HCT116 (cell line): ENCODE measurements around the gene CFAP74. TPM values are rescaled to one million over a fixed set of nuclear protein-coding genes. Genes with fewer than 3 reads are reported as not detected.

Source experiments
- ATAC-seq: fragments of 200-7000 bp; cut with Tn5 transposase; 2 replicates; pipeline ENCODE4 v1.9.1; 2020; ENCODE audit warnings: mild to moderate bottlenecking, moderate library complexity
- BruUV-seq: library from RNA; stranded (reverse); fragments of 400-500 nt; replicated peaks from 2 replicates; lab custom pipeline; 2021; lab: Mats Ljungman, UMichigan
- CTCF ChIA-PET: fragments of 300-600 bp; sonication (Branson Sonifier 250); formaldehyde crosslinking; loops from one replicate; lab custom pipeline; 2021; ENCODE audit warnings: antibody characterized with exemption; lab: Charles Lee
- POLR2A ChIA-PET: fragments of 300-600, 350-600 bp; sonication (Branson Sonifier 250); formaldehyde crosslinking; loops from one replicate; lab custom pipeline; 2021; ENCODE audit warnings: antibody characterized with exemption; lab: Charles Lee
- RAD21 ChIA-PET, 2 experiments: fragments of 300-600 bp; sonication (Branson Sonifier 250); formaldehyde crosslinking; loops; one replicate each; lab custom pipeline; 2023; ENCODE audit warnings: low total read pairs in 2 of 2; ENCODE audit not compliant: uncharacterized antibody in 2 of 2, unreplicated experiment in 2 of 2, low non-redundant PET in 1 of 2; lab: Charles Lee
- DNase-seq: peaks from one replicate; pipeline ENCODE4 v3.0.0-alpha.2; 2010; ENCODE audit warnings: low read depth, low spot score
- H2AFZ ChIP-seq: fragments of 200-600 bp; shearing (Covaris generic), sonication (generic); 2 replicates; pipeline ENCODE4 v1.6.1; 2017; ENCODE audit warnings: low read depth, mixed run types, mixed read lengths, antibody characterized with exemption, low read length; ENCODE audit not compliant: poor library complexity, severe bottlenecking
- H3K27ac ChIP-seq: 2 replicates; pipeline ENCODE4 v1.5.1; 2012; ENCODE audit warnings: low read depth, low read length
- H3K27me3 ChIP-seq: fragments of 200-600 bp; sonication (generic); 2 replicates; pipeline ENCODE4 v1.6.1; 2016; ENCODE audit warnings: mixed run types, low read length, mixed read lengths; ENCODE audit not compliant: insufficient read depth
- H3K36me3 ChIP-seq, 2 experiments: fragments of 200-500 bp in 1 of 2; fragments of 200-600 bp in 1 of 2; sonication (Bioruptor generic) in 1 of 2; sonication (generic) in 1 of 2; 2 replicates each; pipeline versions ENCODE4 v1.5.1 to v1.6.1; 2014 to 2016; ENCODE audit warnings: low read length in 2 of 2, inconsistent platforms in 1 of 2, mixed read lengths in 1 of 2, mixed run types in 1 of 2; ENCODE audit not compliant: insufficient read depth in 2 of 2, control insufficient read depth in 1 of 2
- H3K4me1 ChIP-seq, 2 experiments: fragments of 200-600 bp in 1 of 2; sonication (generic) in 1 of 2; 2 replicates each; pipeline versions ENCODE4 v1.5.1 to v1.6.1; 2012 to 2017; ENCODE audit warnings: low read length in 2 of 2, inconsistent platforms in 1 of 2, mild to moderate bottlenecking in 1 of 2, mixed read lengths in 1 of 2, mixed run types in 1 of 2, moderate library complexity in 1 of 2; ENCODE audit not compliant: insufficient read depth in 2 of 2, control insufficient read depth in 1 of 2
- H3K4me2 ChIP-seq: fragments of 200-600 bp; sonication (generic); 2 replicates; pipeline ENCODE4 v1.6.1; 2017; ENCODE audit warnings: mixed run types, low read length, mixed read lengths
- H3K4me3 ChIP-seq, 2 experiments: fragments of 200-600 bp in 1 of 2; sonication (generic) in 1 of 2; replicated peaks in 1 of 2; 2 replicates each; pipeline ENCODE4 v1.5.1; 2011 to 2016; ENCODE audit warnings: low read length in 2 of 2, control low read depth in 1 of 2, low read depth in 1 of 2, mild to moderate bottlenecking in 1 of 2, mixed read lengths in 1 of 2, mixed run types in 1 of 2
- H3K79me2 ChIP-seq: fragments of 200-600 bp; sonication (generic); 2 replicates; pipeline ENCODE4 v1.6.1; 2017; ENCODE audit warnings: mild to moderate bottlenecking, mixed run types, low read length, moderate library complexity, mixed read lengths; ENCODE audit not compliant: insufficient read depth
- H3K9ac ChIP-seq: fragments of 200-600 bp; sonication (generic); 2 replicates; pipeline ENCODE4 v1.6.1; 2016; ENCODE audit warnings: low read length, mixed read lengths
- H3K9me2 ChIP-seq: fragments of 200-600 bp; sonication (generic), shearing (Covaris generic); 2 replicates; pipeline ENCODE4 v1.6.1; 2017; ENCODE audit warnings: mixed run types, mild to moderate bottlenecking, moderate library complexity; ENCODE audit not compliant: insufficient read depth
- H3K9me3 ChIP-seq, 2 experiments: fragments of 200-500 bp in 1 of 2; fragments of 200-600 bp in 1 of 2; sonication (Bioruptor generic) in 1 of 2; sonication (generic) in 1 of 2; 2 replicates each; pipeline ENCODE4 v1.6.1; 2014 to 2017; ENCODE audit warnings: low read length in 2 of 2, mixed read lengths in 2 of 2, inconsistent platforms in 1 of 2, low read depth in 1 of 2, mild to moderate bottlenecking in 1 of 2, mixed run types in 1 of 2, moderate library complexity in 1 of 2; ENCODE audit not compliant: control insufficient read depth in 1 of 2, insufficient read depth in 1 of 2
- H4K20me1 ChIP-seq: fragments of 200-600 bp; sonication (generic), shearing (Covaris generic); 2 replicates; pipeline ENCODE4 v1.6.1; 2017; ENCODE audit warnings: mixed run types, mild to moderate bottlenecking, moderate library complexity; ENCODE audit not compliant: insufficient read depth
- CBX3 ChIP-seq: IDR thresholded peaks from 2 replicates; pipeline ENCODE4 v1.6.1; 2012; ENCODE audit warnings: low read depth
- CTCF ChIP-seq, 3 experiments: fragments of 200-600 bp in 1 of 3; sonication (generic) in 1 of 3; IDR thresholded peaks in 2 of 3; conservative IDR thresholded peaks in 1 of 3; 2 replicates each; pipeline ENCODE4 v1.5.1; 2012 to 2017; ENCODE audit warnings: low read depth in 2 of 3, low read length in 2 of 3, antibody characterized with exemption in 1 of 3, borderline replicate concordance in 1 of 3, control low read depth in 1 of 3, mild to moderate bottlenecking in 1 of 3, mixed read lengths in 1 of 3, mixed run types in 1 of 3, moderate library complexity in 1 of 3; ENCODE audit not compliant: insufficient read depth in 1 of 3
- EGR1 ChIP-seq: IDR thresholded peaks from 2 replicates; pipeline ENCODE4 v1.6.1; 2012; ENCODE audit warnings: low read depth
- FOSL1 ChIP-seq: IDR thresholded peaks from 2 replicates; pipeline ENCODE4 v1.6.1; 2012; ENCODE audit warnings: low read depth
- POLR2A ChIP-seq: IDR thresholded peaks from 2 replicates; pipeline ENCODE4 v1.7.0; 2011; ENCODE audit warnings: borderline replicate concordance; ENCODE audit not compliant: insufficient read depth, insufficient read length; ENCODE audit errors: extremely low read depth
- intact Hi-C: fragments of 100-400 bp; cut with micrococcal nuclease; formaldehyde crosslinking; loops from 2 replicates; pipeline ENCODE4 v1.10.0; 2022
- total RNA-seq: library from RNA; stranded (reverse); gene quantifications from one replicate; pipeline ENCODE4 v1.2.1, GENCODE V29; 2021; ENCODE audit not compliant: unreplicated experiment

CFAP74 gene
- total RNA-seq, 1 experiment from 2014 or later, result 4.9 TPM

- TF ChIP-seq CBX3, result no peak
- no peak for TF ChIP-seq EGR1
- no peak for TF ChIP-seq POLR2A
- no peak for TF ChIP-seq CTCF (IDR thresholded peaks at IDR 0.05 in 2 of 3, conservative IDR thresholded peaks at IDR 0.05 in 1 of 3; ENCODE audit: borderline replicate concordance in 1 of 3, insufficient read depth in 1 of 3, low read depth in 2 of 3, low read length in 2 of 3)
- TF ChIP-seq FOSL1, result no peak
- TF ChIP-seq, all 23 proteins: peak for 0
- H3K27ac ChIP-seq, result no peak overlapping the region
- H3K36me3 ChIP-seq, result no peaks in the 10 kb centered on the region
- ChIA-PET RAD21 (no interaction called here), POLR2A (no interaction called here), CTCF (interaction anchor here (1.3 kb wide), 1 partner anchor 105 kb away, joined by 3 read pairs; no protein-coding TSS in a partner anchor)
- no peaks in the 10 kb centered on the region for H3K27me3 ChIP-seq
- H3K4me3 ChIP-seq, result no peak overlapping the region
- no peak overlapping the region for H2AFZ ChIP-seq
- no peaks in the 10 kb centered on the region for H3K9me3 ChIP-seq
- no peaks in the 10 kb centered on the region for H3K9me2 ChIP-seq
- H3K4me1 ChIP-seq, result peaks cover 0 to 10% of the 10 kb centered on the region in 2 experiments; a peak in 1 of 4 replicates
- no peaks in the 10 kb centered on the region for H4K20me1 ChIP-seq
- ATAC-seq (no peak), DNase-seq (no peak)
- intact Hi-C loops, result no loop called here
- no peak overlapping the region for H3K9ac ChIP-seq
- BruUV-seq, result no TSS peak
- H3K79me2 ChIP-seq, result no peaks in the 10 kb centered on the region
- H3K4me2 ChIP-seq, result no peak overlapping the region
Measured at GRCh38 chr1:1941868-1942752, 61.5 kb downstream of the CFAP74 start.
